GM18511 (cell line): ENCODE measurements around the gene SRPK3.

ENCODE experiments used
- ATAC-seq: cut with Tn5 transposase; IDR thresholded peaks from one replicate; pipeline ENCODE4 v1.9.1; 2021; ENCODE audit warnings: mild to moderate bottlenecking, moderate library complexity; ENCODE audit not compliant: unreplicated experiment

The SRPK3 gene

DNA sequence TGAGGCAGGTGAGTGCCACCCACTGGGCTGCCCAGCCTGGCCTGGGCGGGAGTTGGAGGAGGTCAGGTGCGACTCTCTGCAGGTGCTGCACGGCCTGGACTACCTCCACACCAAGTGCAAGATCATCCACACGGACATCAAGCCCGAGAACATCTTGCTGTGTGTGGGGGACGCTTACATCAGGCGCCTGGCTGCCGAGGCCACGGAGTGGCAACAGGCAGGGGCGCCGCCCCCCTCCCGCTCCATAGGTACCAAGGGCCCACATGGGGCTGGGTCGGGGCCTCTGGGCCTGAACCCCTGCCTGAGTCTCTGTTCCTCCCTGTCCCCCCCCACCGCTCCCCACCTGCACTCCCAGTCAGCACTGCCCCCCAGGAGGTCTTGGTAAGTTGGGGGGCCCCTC lies 2.0 kb downstream of the SRPK3 start:
- no peak for ATAC-seq

GRCh38 chrX:153783378-153784013 lies 2.7 kb downstream of the SRPK3 start:
- no peak for ATAC-seq

GRCh38 chrX:153784325-153784967 lies 3.6 kb downstream of the SRPK3 start:
- no peak for ATAC-seq

- no peak for ATAC-seq
These were observed 5.8 kb downstream of the SRPK3 start for GRCh38 chrX:153786669-153787068.

- ATAC-seq, result no peak
These were observed 8.8 kb downstream of the SRPK3 start for GRCh38 chrX:153789654-153790053.

GRCh38 chrX:153791104-153791852 lies 10.4 kb downstream of the SRPK3 start:
- no peak for ATAC-seq

GRCh38 chrX:153792368-153792767 lies 11.5 kb downstream of the SRPK3 start:
- no peak for ATAC-seq

GRCh38 chrX:153793291-153793690 lies 12.4 kb downstream of the SRPK3 start:
- ATAC-seq, result no peak

DNA sequence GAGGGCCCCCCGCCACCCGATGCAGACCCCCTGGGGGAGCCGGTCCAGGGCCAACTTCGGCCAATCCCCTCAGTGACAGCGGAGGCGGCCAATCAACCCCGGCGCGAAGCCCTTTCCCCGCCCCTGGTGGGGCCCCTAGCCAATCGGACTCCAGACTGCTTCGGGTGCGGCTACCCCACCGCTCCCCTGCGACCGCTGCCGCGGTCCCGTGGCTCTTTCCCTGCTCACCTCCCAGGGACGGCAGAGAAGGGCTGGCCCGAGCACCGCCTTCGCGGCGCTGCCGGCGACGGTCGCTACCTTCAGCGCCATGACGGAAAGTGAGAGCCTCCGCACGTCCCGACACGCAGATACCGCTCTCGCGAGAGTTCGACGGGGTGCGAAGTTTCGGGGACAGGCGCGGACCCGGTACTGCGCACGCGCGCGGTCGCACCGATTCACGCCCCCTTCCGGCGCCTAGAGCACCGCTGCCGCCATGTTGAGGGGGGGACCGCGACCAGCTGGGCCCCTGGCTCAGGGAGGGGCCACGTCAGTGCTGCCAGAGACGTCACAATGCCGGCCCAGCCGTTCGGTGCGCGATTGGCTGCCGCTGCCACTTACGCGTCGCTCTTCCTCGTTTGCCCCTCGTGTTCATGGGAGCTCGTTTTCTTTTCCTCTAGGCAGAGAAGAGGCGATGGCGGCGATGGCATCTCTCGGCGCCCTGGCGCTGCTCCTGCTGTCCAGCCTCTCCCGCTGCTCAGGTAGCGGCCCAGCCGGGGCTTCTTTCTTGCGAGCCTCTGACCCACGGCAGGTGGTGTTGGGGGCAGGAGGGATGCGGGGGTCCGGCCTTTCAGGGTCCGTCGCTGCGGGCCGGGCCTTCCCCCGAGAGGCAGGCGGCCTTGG lies 13.4 kb downstream of the SRPK3 start, which contains the start of the genes IDH3G and SSR4:
IDH3G (minus strand) TSS at position 358 of the 879 bp plus-strand sequence; CDS start at position 309, 49 bp downstream.
SSR4 (plus strand) TSS at position 651 of the 879 bp plus-strand sequence; CDS start at position 671, 20 bp downstream.
- peak; percentile 91 for ATAC-seq

- ATAC-seq, result peak; percentile 4
These were observed 14.3 kb downstream of the SRPK3 start for GRCh38 chrX:153794897-153795816.

GRCh38 chrX:153797415-153798015 lies 16.7 kb downstream of the SRPK3 start:
- ATAC-seq, result no peak

- no peak for ATAC-seq
These were observed 18.5 kb downstream of the SRPK3 start for GRCh38 chrX:153799326-153799725.

- no peak for ATAC-seq
These were observed 19.4 kb downstream of the SRPK3 start for GRCh38 chrX:153800177-153800722.

GRCh38 chrX:153800746-153801145 lies 19.9 kb downstream of the SRPK3 start:
- no peak for ATAC-seq

DNA sequence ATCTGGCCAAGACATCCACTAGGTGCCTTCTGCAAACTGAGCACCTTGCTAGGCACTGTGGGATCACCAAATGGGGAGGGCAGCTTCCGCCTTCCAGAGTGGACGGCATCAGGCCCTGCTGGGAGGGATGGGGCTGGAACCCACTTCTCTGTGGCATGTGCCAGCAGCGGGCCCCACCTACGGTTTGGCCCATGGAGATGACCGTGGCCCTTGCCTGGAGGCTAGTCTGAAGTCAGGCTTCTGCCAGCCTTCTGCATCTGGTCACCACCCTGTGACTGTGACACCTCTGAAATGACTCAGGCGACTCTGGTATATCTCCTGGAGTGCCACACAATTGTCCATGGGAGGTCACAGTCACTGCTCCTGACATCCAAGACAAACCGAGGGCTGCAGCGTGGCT lies 20.8 kb downstream of the SRPK3 start:
- no peak for ATAC-seq

- ATAC-seq, result no peak
These were observed 21.7 kb downstream of the SRPK3 start for GRCh38 chrX:153802513-153803045.

- no peak for ATAC-seq
These were observed 22.6 kb downstream of the SRPK3 start for GRCh38 chrX:153803211-153804099.

GRCh38 chrX:153804100-153804595 lies 23.3 kb downstream of the SRPK3 start:
- no peak for ATAC-seq
